Memory B cell (primary cell): Measurements from ENCODE around the gene RPS6KA1.
"Not testable (repeated sequence)": the region's sequence is repeated elsewhere in the genome, so short reads cannot be mapped to it uniquely, and the experiment has no call there.

Source experiments
- ATAC-seq: fragments of 150-1000 bp; cut with Tn5 transposase; 2 replicates; pipeline ENCODE4 v1.10.0; 2021; ENCODE audit warnings: low read depth, mild to moderate bottlenecking, moderate library complexity
- DNase-seq, 2 donors: peaks; one replicate each; pipeline ENCODE4 v3.0.0; 2022; ENCODE audit warnings: low spot score in 2 of 2
- H3K27ac Mint-ChIP-seq: one replicate; pipeline ENCODE4 v1.8.0; 2022; ENCODE audit warnings: mild to moderate bottlenecking, moderate library complexity, mixed read lengths
- H3K27me3 Mint-ChIP-seq: one replicate; pipeline ENCODE4 v1.8.0; 2022; ENCODE audit warnings: mixed read lengths
- H3K36me3 Mint-ChIP-seq: one replicate; pipeline ENCODE4 v1.8.0; 2022; ENCODE audit warnings: mild to moderate bottlenecking, mixed read lengths
- H3K4me1 Mint-ChIP-seq: one replicate; pipeline ENCODE4 v1.8.0; 2022; ENCODE audit warnings: mixed read lengths
- H3K4me3 Mint-ChIP-seq: one replicate; pipeline ENCODE4 v1.8.0; 2022; ENCODE audit warnings: mild to moderate bottlenecking, moderate library complexity, mixed read lengths
- H3K9me3 Mint-ChIP-seq: one replicate; pipeline ENCODE4 v1.8.0; 2022; ENCODE audit warnings: mixed read lengths

The RPS6KA1 gene

DNA sequence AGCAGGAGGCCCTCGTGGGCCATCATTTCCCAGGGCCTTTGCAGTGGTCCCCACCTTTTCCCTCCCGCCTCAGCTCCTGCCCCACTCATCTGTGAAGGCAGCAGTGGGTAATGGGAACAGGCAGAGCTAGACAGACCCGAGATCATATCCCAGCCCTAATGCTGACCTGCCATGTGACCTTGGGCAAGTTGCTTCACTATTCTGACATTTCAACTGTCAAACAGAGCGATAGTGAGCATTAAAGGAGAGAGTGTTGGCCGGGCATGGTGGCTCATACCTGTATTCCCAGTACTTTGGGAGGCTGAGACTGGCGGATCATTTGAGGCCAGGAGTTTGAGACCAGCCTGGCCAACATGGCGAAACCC lies 51.7 kb downstream of the RPS6KA1 start:
- ATAC-seq = no peak
- Mint-ChIP-seq H3K27ac (peak overlapping the region; percentile 50), H3K4me3 (no peak overlapping the region), H3K36me3 (no peaks in the 10 kb centered on the region), H3K27me3 (no peaks in the 10 kb centered on the region), H3K9me3 (no peaks in the 10 kb centered on the region), H3K4me1 (peaks cover 4% of the 10 kb centered on the region)
- no peak for DNase-seq

- Mint-ChIP-seq H3K27ac (no peak overlapping the region), H3K4me1 (peaks cover 4% of the 10 kb centered on the region), H3K4me3 (no peak overlapping the region), H3K9me3 (no peaks in the 10 kb centered on the region), H3K27me3 (no peaks in the 10 kb centered on the region), H3K36me3 (no peaks in the 10 kb centered on the region)
- DNase-seq (no peak), ATAC-seq (no peak)
These were observed 52.7 kb downstream of the RPS6KA1 start for GRCh38 chr1:26582053-26582835.

GRCh38 chr1:26582836-26583460 lies 53.4 kb downstream of the RPS6KA1 start:
- ATAC-seq = no peak
- H3K4me3 Mint-ChIP-seq = no peak overlapping the region
- no peaks in the 10 kb centered on the region for H3K4me1 Mint-ChIP-seq
- H3K9me3 Mint-ChIP-seq = no peaks in the 10 kb centered on the region
- H3K36me3 Mint-ChIP-seq = no peaks in the 10 kb centered on the region
- DNase-seq = no peak
- H3K27me3 Mint-ChIP-seq = no peaks in the 10 kb centered on the region
- no peak overlapping the region for H3K27ac Mint-ChIP-seq

- no peak overlapping the region for H3K27ac Mint-ChIP-seq
- no peak for DNase-seq
- H3K4me3 Mint-ChIP-seq = no peak overlapping the region
- H3K27me3 Mint-ChIP-seq = no peaks in the 10 kb centered on the region
- no peaks in the 10 kb centered on the region for H3K36me3 Mint-ChIP-seq
- ATAC-seq = no peak
- no peaks in the 10 kb centered on the region for H3K4me1 Mint-ChIP-seq
- H3K9me3 Mint-ChIP-seq = peaks cover 1% of the 10 kb centered on the region
These were observed 54.3 kb downstream of the RPS6KA1 start for GRCh38 chr1:26583646-26584485.

DNA sequence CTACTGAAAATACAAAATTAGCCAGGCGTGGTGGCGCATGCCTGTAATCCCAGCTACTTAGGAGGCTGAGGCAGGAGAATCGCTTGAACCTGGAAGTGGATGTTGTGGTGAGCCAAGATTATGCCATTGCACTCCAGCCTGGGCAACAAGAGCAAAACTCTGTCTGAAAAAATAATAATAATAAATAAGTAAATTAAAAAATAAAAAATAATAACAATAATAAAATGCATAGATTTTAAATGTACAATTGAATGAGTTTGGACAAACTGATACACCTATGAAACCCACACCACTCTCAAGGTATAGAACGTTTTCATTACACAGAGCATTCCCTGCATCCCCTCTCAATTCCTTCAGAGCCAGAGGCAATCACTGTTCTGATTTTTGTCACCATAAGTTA lies 55.0 kb downstream of the RPS6KA1 start:
- not testable (repeated sequence) for H3K9me3 Mint-ChIP-seq, H3K27ac Mint-ChIP-seq, H3K27me3 Mint-ChIP-seq, ATAC-seq, H3K4me1 Mint-ChIP-seq, H3K36me3 Mint-ChIP-seq, H3K4me3 Mint-ChIP-seq, DNase-seq

GRCh38 chr1:26585471-26585870 lies 55.9 kb downstream of the RPS6KA1 start:
- no peaks in the 10 kb centered on the region for H3K4me1 Mint-ChIP-seq
- no peak for DNase-seq
- no peak for ATAC-seq
- H3K36me3 Mint-ChIP-seq = no peaks in the 10 kb centered on the region
- no peak overlapping the region for H3K4me3 Mint-ChIP-seq
- no peak overlapping the region for H3K27ac Mint-ChIP-seq
- peaks cover 3% of the 10 kb centered on the region for H3K9me3 Mint-ChIP-seq
- peaks cover 1% of the 10 kb centered on the region for H3K27me3 Mint-ChIP-seq

DNA sequence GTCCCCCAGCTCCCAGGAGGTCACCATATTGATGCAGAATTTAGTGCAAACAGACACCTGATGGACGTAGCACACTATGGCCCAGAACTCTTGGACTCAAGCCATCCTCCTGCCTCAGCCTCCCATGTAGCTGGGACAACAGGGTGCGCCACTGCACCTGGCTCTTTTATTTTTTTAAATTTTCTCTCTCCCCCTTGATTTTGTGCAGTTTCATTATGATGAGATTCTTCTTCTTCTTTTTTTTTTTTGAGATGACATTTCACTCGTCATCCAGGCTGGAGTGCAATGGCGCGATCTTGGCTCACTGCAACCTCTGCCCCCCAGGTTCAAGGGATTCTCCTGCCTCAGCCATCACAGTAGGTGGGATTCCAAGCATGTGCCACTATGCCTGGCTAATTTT lies 63.8 kb downstream of the RPS6KA1 start:
- Mint-ChIP-seq H3K36me3 (no peaks in the 10 kb centered on the region), H3K27ac (no peak overlapping the region), H3K27me3 (peaks cover 1% of the 10 kb centered on the region), H3K4me1 (peaks cover 4% of the 10 kb centered on the region), H3K4me3 (no peak overlapping the region), H3K9me3 (peaks cover 3% of the 10 kb centered on the region)
- DNase-seq = no peak
- ATAC-seq = peak; percentile 34

DNA sequence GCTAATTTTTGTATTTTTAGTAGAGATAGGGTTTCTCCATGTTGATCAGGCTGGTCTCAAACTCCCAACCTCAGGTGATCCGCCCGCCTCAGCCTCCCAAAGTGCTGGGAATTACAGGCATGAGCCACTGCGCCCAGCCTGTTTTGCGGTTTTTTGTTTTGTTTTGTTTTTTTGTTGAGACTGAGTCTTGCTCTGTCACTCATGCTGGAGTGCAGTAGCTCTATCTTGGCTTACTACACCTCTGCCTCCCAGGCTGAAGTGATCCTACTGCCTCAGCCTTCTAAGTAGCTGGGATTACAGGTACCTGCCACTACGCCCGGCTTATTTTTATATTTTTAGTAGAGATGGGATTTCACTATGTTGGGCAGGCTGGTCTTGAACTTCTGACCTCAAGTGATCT lies 65.0 kb downstream of the RPS6KA1 start:
- not testable (repeated sequence) for H3K9me3 Mint-ChIP-seq, DNase-seq, H3K27ac Mint-ChIP-seq, H3K4me1 Mint-ChIP-seq, ATAC-seq, H3K36me3 Mint-ChIP-seq, H3K27me3 Mint-ChIP-seq, H3K4me3 Mint-ChIP-seq

GRCh38 chr1:26597629-26598039 lies 68.1 kb downstream of the RPS6KA1 start:
- DNase-seq (peak in 1 of 2 donors; percentile 52), ATAC-seq (peak; percentile 66)
- no peak overlapping the region for H3K27ac Mint-ChIP-seq
- H3K36me3 Mint-ChIP-seq = no peaks in the 10 kb centered on the region
- no peaks in the 10 kb centered on the region for H3K27me3 Mint-ChIP-seq
- H3K4me3 Mint-ChIP-seq = no peak overlapping the region
- peaks cover 7% of the 10 kb centered on the region for H3K4me1 Mint-ChIP-seq
- no peaks in the 10 kb centered on the region for H3K9me3 Mint-ChIP-seq

GRCh38 chr1:26598890-26599289 lies 69.3 kb downstream of the RPS6KA1 start:
- no peaks in the 10 kb centered on the region for H3K9me3 Mint-ChIP-seq
- no peak overlapping the region for H3K4me3 Mint-ChIP-seq
- no peaks in the 10 kb centered on the region for H3K36me3 Mint-ChIP-seq
- DNase-seq (no peak), ATAC-seq (no peak)
- H3K27ac Mint-ChIP-seq = no peak overlapping the region
- H3K4me1 Mint-ChIP-seq = peaks cover 7% of the 10 kb centered on the region
- H3K27me3 Mint-ChIP-seq = no peaks in the 10 kb centered on the region

DNA sequence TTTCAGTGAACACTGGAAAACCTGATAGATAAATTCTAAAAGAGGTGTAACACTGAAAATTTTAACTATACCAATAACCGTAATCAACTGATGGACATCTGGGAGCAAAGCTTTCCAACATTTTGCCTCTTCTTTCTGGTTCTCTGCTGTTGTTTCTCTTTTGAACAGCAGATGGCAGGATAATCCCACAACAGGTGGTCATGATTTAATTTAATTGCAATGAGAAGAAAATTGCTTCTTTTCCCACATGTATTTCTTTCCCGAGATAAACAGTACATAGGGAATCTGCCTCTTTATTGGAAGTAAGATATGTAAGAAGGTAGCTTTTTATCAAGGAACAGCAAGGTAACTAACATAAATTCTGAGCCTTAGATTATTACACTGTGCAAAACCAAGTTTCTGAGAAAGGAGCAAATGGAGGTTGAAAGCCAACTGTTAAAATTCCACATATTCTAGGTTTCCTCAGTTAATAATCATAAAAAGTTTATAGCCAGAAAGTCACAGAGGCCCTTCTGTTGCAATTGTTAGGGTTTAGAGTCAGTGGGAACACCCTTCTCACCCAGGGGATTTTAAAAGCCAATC lies 72.9 kb downstream of the RPS6KA1 start:
- peak; percentile 36 to 72 for DNase-seq
- H3K4me1 Mint-ChIP-seq = peaks cover 6% of the 10 kb centered on the region
- no peaks in the 10 kb centered on the region for H3K27me3 Mint-ChIP-seq
- ATAC-seq = peak; percentile 43
- H3K36me3 Mint-ChIP-seq = no peaks in the 10 kb centered on the region
- no peaks in the 10 kb centered on the region for H3K9me3 Mint-ChIP-seq
- H3K4me3 Mint-ChIP-seq = no peak overlapping the region
- no peak overlapping the region for H3K27ac Mint-ChIP-seq

- Mint-ChIP-seq H3K27ac (no peak overlapping the region), H3K27me3 (peaks cover under 1% of the 10 kb centered on the region), H3K36me3 (no peaks in the 10 kb centered on the region)
These were observed 74.3 kb downstream of the RPS6KA1 start for GRCh38 chr1:26603856-26604255.

GRCh38 chr1:26607186-26607585 lies 77.6 kb downstream of the RPS6KA1 start:
- peaks cover 4% of the 10 kb centered on the region for H3K27me3 Mint-ChIP-seq
- DNase-seq = no peak
- H3K9me3 Mint-ChIP-seq = no peaks in the 10 kb centered on the region
- no peak overlapping the region for H3K27ac Mint-ChIP-seq
- H3K4me1 Mint-ChIP-seq = peaks cover 6% of the 10 kb centered on the region
- no peak for ATAC-seq
- H3K36me3 Mint-ChIP-seq = no peaks in the 10 kb centered on the region
- H3K4me3 Mint-ChIP-seq = no peak overlapping the region

More at GRCh38 chr1:26603856-26604255, 74.3 kb downstream of the RPS6KA1 start:
- H3K4me3 Mint-ChIP-seq = no peak overlapping the region
- ATAC-seq = no peak
- DNase-seq = no peak
- no peaks in the 10 kb centered on the region for H3K9me3 Mint-ChIP-seq
- peaks cover 4% of the 10 kb centered on the region for H3K4me1 Mint-ChIP-seq

DNA sequence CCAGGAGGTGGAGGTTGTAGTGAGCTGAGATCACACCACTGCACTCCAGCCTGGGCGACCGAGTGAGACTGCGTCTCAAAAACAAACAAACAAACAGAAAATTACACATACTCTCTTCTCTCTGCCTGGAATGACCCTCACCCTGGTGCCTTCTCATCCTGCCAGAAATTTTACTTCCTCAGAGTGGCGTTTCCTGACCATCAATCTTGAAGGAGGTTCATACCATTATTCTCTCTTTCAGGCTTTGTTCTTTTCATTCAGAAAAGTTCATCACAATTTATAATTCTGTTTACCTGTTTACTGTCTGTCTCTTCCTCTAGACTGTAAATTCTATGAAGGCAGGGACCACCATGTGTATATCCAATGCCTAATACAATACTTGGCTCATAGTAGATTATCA lies 79.3 kb downstream of the RPS6KA1 start:
- no peak overlapping the region for H3K4me3 Mint-ChIP-seq
- ATAC-seq (no peak), DNase-seq (no peak)
- no peak overlapping the region for H3K27ac Mint-ChIP-seq
- H3K4me1 Mint-ChIP-seq = peaks cover 3% of the 10 kb centered on the region
- no peaks in the 10 kb centered on the region for H3K36me3 Mint-ChIP-seq
- H3K9me3 Mint-ChIP-seq = no peaks in the 10 kb centered on the region
- peaks cover 4% of the 10 kb centered on the region for H3K27me3 Mint-ChIP-seq
